Measurements from ENCODE around the gene SYNGR2. TPM values are rescaled to one million over a fixed set of nuclear protein-coding genes. Genes with fewer than 3 reads are reported as not detected.

The SYNGR2 gene
- total and polyA plus RNA-seq, 2 experiments from 2014 or later = 107 to 269 TPM

GRCh38 chr17:78147315-78147998, 20.9 kb upstream of the SYNGR2 start:
- DNase-seq (ENCODE audit: low read depth in 1 of 2, low spot score in 1 of 2) = no peak
- Histone ChIP-seq H3K4me1 (ENCODE audit: low read depth) (peaks cover 22% of the 10 kb centered on the region), H3K27me3 (no peaks in the 10 kb centered on the region), H3K27ac (no peak overlapping the region), H3K4me3 (no peak overlapping the region), H3K9me3 (ENCODE audit: low read depth) (no peaks in the 10 kb centered on the region), H3K36me3 (no peaks in the 10 kb centered on the region)
- TF ChIP-seq CTCF (IDR thresholded peaks at IDR 0.05; ENCODE audit: low read depth, low read length) = no peak

- Histone ChIP-seq H3K4me3 (no peak overlapping the region), H3K27me3 (no peaks in the 10 kb centered on the region), H3K4me1 (ENCODE audit: low read depth) (peaks cover 19% of the 10 kb centered on the region), H3K27ac (no peak overlapping the region), H3K9me3 (ENCODE audit: low read depth) (no peaks in the 10 kb centered on the region), H3K36me3 (no peaks in the 10 kb centered on the region)
- no peak for DNase-seq (ENCODE audit: low read depth in 1 of 2, low spot score in 1 of 2)
- TF ChIP-seq CTCF (IDR thresholded peaks at IDR 0.05; ENCODE audit: low read depth, low read length) = no peak
Observed at GRCh38 chr17:78148286-78149016, 19.9 kb upstream of the SYNGR2 start.

GRCh38 chr17:78151514-78152008, 16.8 kb upstream of the SYNGR2 start:
- Histone ChIP-seq H3K36me3 (no peaks in the 10 kb centered on the region), H3K27me3 (no peaks in the 10 kb centered on the region), H3K4me3 (no peak overlapping the region), H3K27ac (no peak overlapping the region), H3K4me1 (ENCODE audit: low read depth) (no peaks in the 10 kb centered on the region), H3K9me3 (ENCODE audit: low read depth) (no peaks in the 10 kb centered on the region)
- peak in 1 of 2 donors; percentile 59 for DNase-seq (ENCODE audit: low read depth in 1 of 2, low spot score in 1 of 2)
- no peak for TF ChIP-seq CTCF (IDR thresholded peaks at IDR 0.05; ENCODE audit: low read depth, low read length)

- H3K27me3 ChIP-seq = no peaks in the 10 kb centered on the region
- no peak overlapping the region for H3K4me3 ChIP-seq
- H3K4me1 ChIP-seq (ENCODE audit: low read depth) = no peaks in the 10 kb centered on the region
- TF ChIP-seq CTCF (IDR thresholded peaks at IDR 0.05; ENCODE audit: low read depth, low read length) = no peak
- H3K9me3 ChIP-seq (ENCODE audit: low read depth) = no peaks in the 10 kb centered on the region
- no peak overlapping the region for H3K27ac ChIP-seq
- peak in 1 of 2 donors; percentile 21 for DNase-seq (ENCODE audit: low read depth in 1 of 2, low spot score in 1 of 2)
- H3K36me3 ChIP-seq = no peaks in the 10 kb centered on the region
Observed at GRCh38 chr17:78154903-78155811, 13.2 kb upstream of the SYNGR2 start.

- Histone ChIP-seq H3K4me1 (ENCODE audit: low read depth) (no peaks in the 10 kb centered on the region), H3K4me3 (no peak overlapping the region), H3K27me3 (no peaks in the 10 kb centered on the region), H3K36me3 (no peaks in the 10 kb centered on the region), H3K9me3 (ENCODE audit: low read depth) (no peaks in the 10 kb centered on the region), H3K27ac (no peak overlapping the region)
- peak in 1 of 2 donors; percentile 77 for DNase-seq (ENCODE audit: low read depth in 1 of 2, low spot score in 1 of 2)
- TF ChIP-seq CTCF (IDR thresholded peaks at IDR 0.05; ENCODE audit: low read depth, low read length) = no peak
Observed at GRCh38 chr17:78159575-78160158, 8.7 kb upstream of the SYNGR2 start.

All from cardiac muscle cell (in vitro differentiated cells and primary cell).